AG04450 (cell line): ENCODE results near the gene TMEM54. TPM values are rescaled to one million over a fixed set of nuclear protein-coding genes. Genes with fewer than 3 reads are reported as not detected.

ENCODE experiments used
- CTCF ChIA-PET: fragments of 300-600, 350-600 bp; formaldehyde crosslinking; extraction: SDS; loops from one replicate; lab custom pipeline; 2022; ENCODE audit warnings: antibody characterized with exemption, inconsistent platforms; lab: Charles Lee
- POLR2A ChIA-PET: fragments of 350-600 bp; formaldehyde crosslinking; extraction: SDS; loops from one replicate; lab custom pipeline; 2021; ENCODE audit warnings: antibody characterized with exemption, inconsistent platforms; lab: Yijun Ruan, JAX
- DNase-seq: peaks from one replicate; pipeline ENCODE4 v3.0.0-alpha.2; 2011; ENCODE audit warnings: low read depth, low spot score
- H3K27ac ChIP-seq: one replicate; pipeline ENCODE4 v1.5.1; 2012; ENCODE audit warnings: low read depth, low read length, control low read depth
- H3K27me3 ChIP-seq: one replicate; pipeline ENCODE4 v1.6.0; 2012; ENCODE audit warnings: low read length; ENCODE audit not compliant: control insufficient read depth, insufficient read depth
- H3K4me3 ChIP-seq: 2 replicates; pipeline ENCODE4 v1.5.1; 2011; ENCODE audit warnings: mild to moderate bottlenecking, low read depth, low read length, control low read depth
- H3K9me3 ChIP-seq: 2 replicates; pipeline ENCODE4 v1.5.1; 2012; ENCODE audit warnings: low read length; ENCODE audit not compliant: control insufficient read depth, insufficient read depth
- CTCF ChIP-seq: IDR thresholded peaks from 2 replicates; pipeline ENCODE4 v1.5.1; 2011; ENCODE audit warnings: low read depth, low read length, control low read depth, inconsistent platforms
- polyA plus RNA-seq: library from polyadenylated mRNA; depleted of rRNA; stranded (reverse); fragments of >200 nt; gene quantifications from 2 replicates; pipeline ENCODE4 v1.2.3, GENCODE V29; 2011

Gene TMEM54
- polyA plus RNA-seq, 1 experiment, result 28.6 TPM

GRCh38 chr1:32884726-32885125 lies 16.5 kb downstream of the TMEM54 start:
- peaks cover 47% of the 10 kb centered on the region for H3K27me3 ChIP-seq
- POLR2A ChIA-PET, result no interaction called here

GRCh38 chr1:32884032-32884372 lies 17.2 kb downstream of the TMEM54 start:
- CTCF ChIA-PET, result no interaction called here
- H3K27me3 ChIP-seq, result peaks cover 41% of the 10 kb centered on the region

More at GRCh38 chr1:32884726-32885125, 16.5 kb downstream of the TMEM54 start:
- peaks cover 3% of the 10 kb centered on the region; the same call in 1 of the 2 replicates for H3K9me3 ChIP-seq
- DNase-seq, result no peak
- no peak for TF ChIP-seq CTCF
- H3K27ac ChIP-seq, result no peak overlapping the region
- no peak overlapping the region for H3K4me3 ChIP-seq
- CTCF ChIA-PET, result no interaction called here

GRCh38 chr1:32883338-32884031 lies 17.7 kb downstream of the TMEM54 start:
- Histone ChIP-seq H3K27me3 (peaks cover 38% of the 10 kb centered on the region), H3K9me3 (peaks cover 3% of the 10 kb centered on the region; the same call in 1 of the 2 replicates), H3K4me3 (no peak overlapping the region), H3K27ac (no peak overlapping the region)
- ChIA-PET CTCF (no interaction called here), POLR2A (no interaction called here)
- no peak for DNase-seq
- TF ChIP-seq CTCF, result no peak

More at GRCh38 chr1:32884032-32884372, 17.2 kb downstream of the TMEM54 start:
- no peak for TF ChIP-seq CTCF
- DNase-seq, result no peak
- POLR2A ChIA-PET, result no interaction called here
- Histone ChIP-seq H3K27ac (no peak overlapping the region), H3K4me3 (no peak overlapping the region), H3K9me3 (peaks cover 3% of the 10 kb centered on the region; the same call in 1 of the 2 replicates)

- ChIA-PET POLR2A (interaction anchor here (0.5 kb wide), 1 partner anchor 61 kb away, joined by 3 read pairs; no protein-coding TSS in a partner anchor), CTCF (interaction anchor here (0.6 to 1.8 kb wide), 2 partner anchors 10 to 53 kb away, joined by 3 to 8 read pairs; no protein-coding TSS in a partner anchor)
- Histone ChIP-seq H3K27ac (no peak overlapping the region), H3K4me3 (no peak overlapping the region), H3K27me3 (peaks cover 35% of the 10 kb centered on the region), H3K9me3 (peaks cover 3% of the 10 kb centered on the region; the same call in 1 of the 2 replicates)
- no peak for TF ChIP-seq CTCF
- DNase-seq, result no peak
Measured at GRCh38 chr1:32881871-32882850, 19.0 kb downstream of the TMEM54 start.
